GM19452 (cell line): ENCODE measurements around the gene COL9A2.

Experiments used
- ATAC-seq: cut with Tn5 transposase; IDR thresholded peaks from one replicate; pipeline ENCODE4 v1.9.1; 2021; ENCODE audit not compliant: unreplicated experiment

COL9A2 gene

DNA sequence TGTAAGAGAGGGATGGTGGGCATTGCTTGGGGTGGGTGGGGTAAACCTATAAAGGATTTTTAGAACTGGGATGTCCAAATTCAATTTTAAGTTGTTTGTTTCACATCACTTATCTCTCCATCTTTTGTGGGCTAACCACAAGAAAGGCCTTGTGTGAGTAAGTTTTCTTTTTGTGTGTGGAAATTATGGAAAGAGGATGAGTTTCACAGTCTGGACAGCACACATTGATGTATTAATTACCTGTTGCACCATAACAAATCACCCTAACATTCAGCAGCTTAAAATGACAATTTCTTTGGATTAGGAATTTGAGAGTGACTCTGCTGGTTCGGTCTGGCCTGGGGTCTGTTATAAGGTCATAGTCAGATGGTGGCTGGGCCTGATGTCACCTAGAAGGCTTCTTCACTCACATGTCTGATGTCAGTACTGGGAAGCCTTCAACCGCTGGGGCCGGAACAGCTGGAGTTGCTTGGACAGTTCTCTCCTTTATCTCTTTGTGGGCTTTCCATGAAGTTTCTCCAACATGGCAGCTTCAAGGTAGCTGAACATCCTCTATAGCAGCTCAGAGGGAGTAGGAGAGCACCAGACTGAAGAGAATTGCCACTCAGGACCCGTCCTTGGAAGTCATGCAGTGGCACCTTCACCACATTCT is 2.0 kb upstream of the COL9A2 start:
- no peak for ATAC-seq

DNA sequence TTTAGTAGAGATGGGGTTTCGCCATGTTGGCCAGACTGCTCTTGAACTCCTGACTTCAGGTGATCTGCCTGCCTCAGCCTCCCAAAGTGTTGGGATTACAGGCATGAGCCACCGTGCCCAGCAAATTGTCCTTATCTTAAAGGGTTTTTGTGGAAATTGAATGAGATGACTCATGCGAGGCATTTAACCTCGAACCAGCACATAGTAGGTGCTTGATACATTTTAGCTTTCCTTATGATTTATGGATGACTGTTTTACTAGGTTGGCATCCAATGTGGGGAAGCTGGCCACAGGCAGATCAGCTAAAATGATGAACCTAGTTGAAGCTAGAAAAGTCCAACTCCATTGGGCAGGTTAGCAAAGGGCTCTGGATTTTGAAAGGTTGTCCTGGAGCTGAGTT is 1.4 kb upstream of the COL9A2 start:
- no peak for ATAC-seq

DNA sequence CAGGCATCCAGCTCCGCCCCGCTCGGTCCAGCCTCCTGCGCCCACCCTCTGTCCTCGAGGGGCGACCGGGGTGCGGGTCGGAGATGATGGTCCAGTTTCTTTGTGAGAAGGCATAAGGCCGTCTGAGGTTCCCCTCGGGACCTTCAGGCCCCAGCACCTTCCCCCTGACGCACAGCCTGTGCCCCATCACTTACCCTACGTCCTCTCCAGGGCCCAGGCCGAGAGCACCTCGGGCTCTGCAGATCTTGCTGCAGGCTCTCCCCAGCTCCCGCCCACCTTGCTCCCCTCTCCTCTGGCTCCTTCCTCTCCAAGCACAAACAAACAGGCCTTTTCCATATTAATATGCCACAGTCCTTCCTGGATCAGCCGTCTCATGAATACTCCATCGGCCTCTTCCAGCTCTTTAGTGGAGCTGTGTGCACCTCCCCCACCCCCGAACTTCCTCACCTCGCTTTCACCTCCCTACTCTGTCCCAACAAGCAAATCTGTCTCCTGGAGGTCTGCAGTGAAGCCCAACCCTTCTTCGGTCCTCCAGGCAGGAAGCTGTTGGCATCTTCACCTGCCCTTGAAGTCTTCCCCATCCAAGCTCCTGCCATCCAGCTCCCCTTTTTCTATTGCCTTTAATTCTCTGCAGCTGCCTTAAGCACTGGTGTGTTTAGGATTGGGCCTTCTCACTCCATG is 448 bp upstream of the COL9A2 start:
- no peak for ATAC-seq

DNA sequence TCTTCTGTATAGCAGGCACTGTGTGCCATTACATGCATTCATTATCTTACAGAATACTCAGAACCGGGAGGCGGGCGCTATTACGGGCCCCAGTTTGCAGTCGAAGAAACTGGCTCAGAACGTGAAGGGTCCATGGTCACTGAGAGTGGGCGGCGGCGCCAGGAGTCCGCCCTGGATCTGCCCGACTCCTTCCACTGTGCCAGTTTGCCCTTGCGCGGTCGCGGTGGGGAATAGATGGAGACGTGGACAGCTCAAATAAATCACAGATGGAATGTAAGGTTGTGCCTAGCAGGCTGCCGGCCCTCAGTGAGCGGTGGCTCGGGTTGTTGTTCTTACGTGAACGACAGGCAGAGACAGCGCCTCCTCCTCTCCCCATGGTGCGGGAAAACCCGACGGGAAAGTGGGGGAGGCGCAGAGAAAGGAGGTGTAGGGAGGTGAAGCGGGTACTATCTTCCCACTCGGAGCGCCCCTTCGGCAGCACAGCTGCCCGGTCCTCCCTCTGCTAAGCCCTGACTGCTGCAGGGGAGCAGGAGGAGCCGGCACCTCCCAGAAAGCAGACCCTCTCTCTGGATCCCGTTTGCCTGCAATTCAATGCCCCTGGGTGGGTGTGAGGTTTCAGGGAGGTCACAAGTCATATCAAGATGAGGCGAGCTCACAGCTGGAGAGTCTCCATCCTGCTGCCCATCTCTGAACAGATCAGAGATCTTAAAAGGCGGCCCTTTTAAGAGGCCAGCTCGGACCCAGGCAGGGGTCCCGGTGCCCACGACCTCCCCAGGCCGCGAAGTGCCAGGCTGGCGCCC is 1.1 kb downstream of the COL9A2 start:
- no peak for ATAC-seq

DNA sequence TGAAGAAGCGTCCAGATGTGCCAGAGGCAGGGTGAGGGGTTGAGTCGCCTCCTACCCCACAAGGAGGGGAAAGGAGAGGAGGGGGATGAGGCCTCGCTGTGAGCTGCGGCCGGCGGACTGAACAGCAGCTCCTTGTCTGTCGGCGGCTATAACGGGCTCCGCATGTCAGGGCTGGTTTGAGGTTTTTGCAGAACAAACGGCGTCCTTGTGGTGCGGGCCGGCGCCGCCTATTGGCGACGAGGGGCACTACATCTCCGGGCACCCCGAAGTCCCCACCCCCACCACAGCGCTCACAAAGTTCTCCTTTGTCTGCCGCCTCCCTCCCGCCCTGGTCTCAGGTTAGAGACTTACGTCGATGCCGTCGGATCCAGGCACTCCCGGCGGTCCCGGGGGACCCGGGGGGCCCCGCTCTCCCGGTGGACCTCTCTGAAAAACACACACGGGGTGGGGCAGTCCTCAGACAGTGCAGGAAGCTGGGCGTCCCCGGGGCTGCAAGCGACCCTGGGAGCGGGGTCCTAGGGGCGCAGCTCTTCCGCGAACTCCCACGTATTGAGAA is 1.8 kb downstream of the COL9A2 start:
- no peak for ATAC-seq

DNA sequence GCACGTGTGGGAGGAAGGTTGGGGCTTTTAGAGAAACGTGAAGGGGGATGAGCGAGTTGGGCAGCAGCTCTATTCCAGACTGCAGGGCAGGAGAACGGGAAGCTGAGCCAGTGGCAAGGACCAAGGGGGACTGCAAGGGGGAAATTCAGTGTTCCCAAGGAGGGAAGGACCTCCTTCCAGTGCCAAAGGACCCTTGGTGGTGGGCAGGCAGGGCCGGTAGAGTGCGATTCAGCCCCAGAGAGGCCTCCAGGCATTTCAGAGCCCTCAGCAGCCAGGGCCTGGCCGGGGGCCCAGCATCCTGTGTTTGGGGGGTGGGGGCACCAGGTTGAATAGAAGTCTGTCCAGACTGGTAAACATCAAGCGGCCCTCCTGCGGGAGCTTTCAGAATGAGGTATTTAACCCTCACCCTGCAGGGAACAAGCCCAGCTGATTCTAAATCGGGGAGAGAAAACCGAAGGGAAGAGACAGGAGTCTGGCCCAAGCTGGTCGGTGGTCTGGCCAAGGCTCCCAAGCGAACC is 2.3 kb downstream of the COL9A2 start:
- ATAC-seq: no peak

DNA sequence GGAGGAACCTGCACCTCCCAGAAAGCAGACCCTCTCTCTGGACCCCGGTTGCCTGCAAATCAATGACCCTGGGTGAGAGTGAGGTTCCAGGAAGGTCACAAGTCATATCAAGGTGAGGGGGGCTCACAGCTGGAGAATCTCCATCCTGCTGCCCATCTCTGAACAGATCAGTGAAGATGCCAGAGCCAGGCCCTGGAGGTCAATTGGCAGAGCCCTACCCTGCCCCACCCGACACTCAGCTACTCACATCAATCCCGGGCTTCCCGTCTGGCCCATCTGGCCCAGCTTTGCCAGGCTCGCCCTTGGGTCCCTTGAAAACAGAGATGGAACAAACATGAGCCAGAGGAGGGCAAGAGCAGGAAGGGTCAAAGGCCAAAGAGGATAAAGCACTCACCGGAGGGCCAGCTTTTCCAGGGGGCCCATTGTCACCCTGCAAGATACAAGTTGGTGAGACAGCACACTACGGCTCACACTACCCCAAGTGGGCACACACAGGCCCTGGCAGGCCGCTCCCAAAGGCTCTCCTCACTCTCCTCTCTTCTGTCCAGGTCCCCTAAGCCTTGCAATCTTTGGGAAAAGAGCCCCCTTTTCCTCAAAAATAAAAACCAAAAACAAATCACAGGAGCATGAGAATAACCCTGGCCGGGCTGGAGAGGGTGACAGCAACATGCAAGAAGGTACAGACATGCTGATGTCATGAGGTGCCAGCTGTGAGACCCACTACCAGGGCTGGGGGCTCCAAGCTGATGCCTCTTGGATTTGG is 2.9 kb downstream of the COL9A2 start:
- ATAC-seq: no peak

DNA sequence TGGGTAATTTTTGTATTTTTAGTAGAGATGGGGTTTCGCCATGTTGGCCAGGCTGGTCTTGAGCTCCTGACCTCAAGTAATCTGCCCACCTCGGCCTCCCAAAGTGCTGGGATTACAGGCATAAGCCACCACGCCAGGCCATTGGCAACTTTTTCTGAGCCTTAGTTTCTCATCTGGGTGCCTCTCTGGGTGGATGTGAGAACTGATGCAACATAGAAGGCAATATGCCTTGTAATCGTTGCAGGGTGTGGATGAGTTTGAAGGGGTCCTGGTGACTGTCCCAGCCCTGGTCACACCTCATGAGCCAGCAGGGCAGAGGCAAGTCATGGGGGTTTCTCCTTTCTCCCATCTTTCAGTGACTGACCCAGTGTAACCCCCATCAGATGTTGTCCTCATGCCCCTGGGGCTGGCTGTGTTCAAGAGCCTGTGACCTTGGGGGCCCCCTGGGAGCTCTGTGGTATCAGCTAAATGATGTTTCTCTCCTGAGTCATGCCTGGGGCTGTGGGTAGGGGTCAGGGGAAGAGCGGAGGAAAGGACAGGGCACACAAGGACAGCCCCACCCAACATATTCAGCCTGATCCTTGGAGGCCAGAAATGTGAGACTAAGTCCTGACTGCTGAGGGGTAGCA is 3.6 kb downstream of the COL9A2 start:
- ATAC-seq: no peak

DNA sequence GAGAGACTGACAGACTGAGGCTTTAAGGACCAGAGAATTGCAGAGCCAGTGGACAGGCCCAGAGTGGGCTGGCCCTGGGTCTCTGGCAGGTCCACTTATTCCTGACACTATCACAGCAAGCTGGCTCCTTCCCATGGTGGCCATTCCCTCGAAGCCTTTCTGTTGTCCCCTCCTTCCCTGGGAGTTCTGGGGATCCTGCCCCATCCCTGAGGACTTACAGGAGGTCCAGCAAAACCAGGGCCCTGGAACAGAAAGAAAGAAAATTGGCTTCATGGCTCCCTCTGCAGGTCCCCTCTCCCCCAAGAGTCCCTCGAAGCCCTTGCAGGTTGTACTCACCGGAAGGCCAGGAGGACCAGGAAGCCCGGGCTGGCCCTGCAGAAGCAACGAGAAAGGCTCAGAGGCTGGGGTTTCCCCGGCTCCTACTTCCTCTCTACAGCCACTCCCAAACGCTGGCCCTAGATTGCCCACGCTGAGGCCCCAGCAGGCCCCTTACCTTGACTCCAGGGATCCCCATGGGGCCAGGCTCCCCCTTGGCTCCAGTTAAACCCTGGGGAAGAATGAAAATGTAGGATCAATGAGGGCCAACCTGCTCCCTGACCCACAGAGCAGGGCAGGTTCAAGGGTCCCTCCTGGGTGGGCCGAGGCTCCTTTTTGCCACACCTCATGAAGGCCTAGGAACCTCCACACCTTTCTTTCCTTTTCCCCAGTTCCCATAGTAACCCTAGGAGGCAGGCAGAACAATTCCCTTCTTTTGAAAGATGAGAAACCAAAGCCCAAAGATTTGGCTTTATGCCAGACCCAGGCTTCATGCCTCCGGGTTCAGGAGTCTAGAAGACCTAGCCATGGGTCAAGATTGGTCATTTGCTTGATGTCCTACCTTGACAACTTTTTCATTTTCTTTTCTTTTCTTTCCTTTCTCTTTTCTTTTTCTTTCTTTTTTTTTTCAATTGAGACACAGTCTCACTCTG is 4.6 kb downstream of the COL9A2 start:
- no peak for ATAC-seq

DNA sequence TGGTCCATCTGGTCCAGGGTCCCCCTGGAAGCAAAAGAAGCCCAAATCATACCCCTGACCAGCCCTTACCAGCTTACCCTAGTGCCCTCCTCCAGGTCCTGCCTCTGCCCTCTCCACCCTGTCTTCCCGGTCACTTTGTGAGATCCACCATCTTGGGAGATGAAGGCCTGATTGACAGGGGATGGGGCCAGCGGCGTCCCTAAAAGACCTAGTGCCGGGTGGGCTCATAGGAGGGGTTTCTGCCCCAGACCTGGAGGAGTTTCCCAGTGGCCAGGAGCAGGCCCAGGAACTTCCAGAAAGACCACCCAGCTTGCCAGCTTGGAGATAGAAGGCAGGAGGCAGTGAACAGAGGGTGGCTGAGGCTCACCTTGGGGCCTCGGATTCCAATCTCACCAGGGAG is 5.4 kb downstream of the COL9A2 start:
- ATAC-seq: no peak

DNA sequence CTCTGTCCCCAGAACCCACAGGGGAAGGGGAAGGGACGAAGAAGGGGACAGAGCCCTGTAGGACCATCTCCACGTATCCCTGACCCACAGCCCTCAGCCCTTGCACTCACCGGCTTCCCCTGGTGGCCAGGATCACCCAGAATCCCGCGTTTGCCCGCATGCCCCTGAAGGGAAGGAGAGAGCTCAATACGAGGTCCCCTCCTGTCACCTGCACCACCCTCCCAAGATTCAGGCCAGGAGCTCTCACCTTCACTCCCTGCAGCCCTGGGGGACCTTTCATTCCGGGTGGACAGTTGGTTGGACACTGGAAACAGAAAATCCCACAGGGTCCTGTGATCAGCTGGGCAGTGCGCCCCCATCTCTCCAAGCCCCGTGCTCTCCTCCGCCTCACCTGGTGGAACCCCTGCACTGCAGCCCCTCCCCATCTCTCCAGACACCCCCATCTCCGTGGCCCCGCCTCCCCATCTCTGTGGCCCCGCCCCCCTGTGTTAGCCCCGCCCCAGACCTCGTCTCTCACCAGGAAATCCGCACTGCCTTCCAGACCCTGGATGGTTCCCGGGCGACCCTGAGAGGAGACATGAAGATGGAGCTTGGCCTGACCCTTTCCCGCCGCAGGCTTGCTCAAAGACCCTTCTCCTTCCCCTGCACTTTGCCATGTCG is 6.0 kb downstream of the COL9A2 start:
- ATAC-seq: no peak

DNA sequence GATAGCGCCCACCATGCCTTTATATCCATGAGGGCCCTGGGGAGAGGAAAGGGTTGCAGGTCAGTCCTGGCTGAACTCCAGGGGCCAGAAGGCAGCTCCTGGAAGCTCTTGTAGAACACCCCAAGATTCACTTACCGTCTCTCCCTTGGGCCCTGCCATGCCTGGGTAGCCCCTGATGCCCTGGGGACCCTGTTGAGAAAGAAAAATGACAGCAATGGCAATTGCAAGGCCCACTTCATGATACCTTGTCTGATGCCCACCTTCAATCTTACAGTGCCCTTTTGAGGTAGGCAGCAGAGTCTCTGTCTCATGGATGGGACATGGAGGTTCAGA is 7.0 kb downstream of the COL9A2 start:
- no peak for ATAC-seq

DNA sequence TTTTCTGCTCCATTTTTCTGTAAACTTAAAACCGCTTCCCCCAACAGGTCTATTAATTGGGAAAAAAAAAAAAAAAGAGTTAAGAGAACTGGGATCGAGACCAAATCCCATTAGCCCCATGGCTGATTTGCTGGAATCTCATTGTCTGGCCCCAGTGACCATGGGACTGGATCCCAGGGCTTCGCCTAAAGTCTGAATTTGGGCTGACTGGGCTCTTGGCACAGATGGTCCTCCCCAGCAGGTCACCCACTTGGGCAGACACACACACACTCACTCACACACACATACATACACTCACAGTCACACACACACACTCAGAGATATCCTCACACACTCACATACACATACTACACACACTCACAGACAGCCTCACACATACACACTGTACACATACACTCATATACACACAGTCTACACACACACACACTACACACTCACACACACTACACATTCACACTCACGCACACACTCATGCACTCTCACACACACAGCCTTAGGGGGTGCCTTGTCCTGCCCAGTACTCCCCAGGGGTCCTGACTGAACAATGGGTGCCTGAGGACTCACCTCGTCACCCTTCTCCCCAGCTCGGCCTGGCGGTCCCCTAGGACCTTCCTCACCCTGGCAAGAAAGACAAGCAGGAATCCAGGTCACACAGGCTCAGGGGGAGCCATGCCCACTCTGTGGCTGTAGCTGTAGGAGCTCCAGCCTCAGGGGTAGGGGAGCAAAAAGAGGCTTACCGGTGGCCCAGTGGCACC is 7.5 kb downstream of the COL9A2 start:
- ATAC-seq: no peak

DNA sequence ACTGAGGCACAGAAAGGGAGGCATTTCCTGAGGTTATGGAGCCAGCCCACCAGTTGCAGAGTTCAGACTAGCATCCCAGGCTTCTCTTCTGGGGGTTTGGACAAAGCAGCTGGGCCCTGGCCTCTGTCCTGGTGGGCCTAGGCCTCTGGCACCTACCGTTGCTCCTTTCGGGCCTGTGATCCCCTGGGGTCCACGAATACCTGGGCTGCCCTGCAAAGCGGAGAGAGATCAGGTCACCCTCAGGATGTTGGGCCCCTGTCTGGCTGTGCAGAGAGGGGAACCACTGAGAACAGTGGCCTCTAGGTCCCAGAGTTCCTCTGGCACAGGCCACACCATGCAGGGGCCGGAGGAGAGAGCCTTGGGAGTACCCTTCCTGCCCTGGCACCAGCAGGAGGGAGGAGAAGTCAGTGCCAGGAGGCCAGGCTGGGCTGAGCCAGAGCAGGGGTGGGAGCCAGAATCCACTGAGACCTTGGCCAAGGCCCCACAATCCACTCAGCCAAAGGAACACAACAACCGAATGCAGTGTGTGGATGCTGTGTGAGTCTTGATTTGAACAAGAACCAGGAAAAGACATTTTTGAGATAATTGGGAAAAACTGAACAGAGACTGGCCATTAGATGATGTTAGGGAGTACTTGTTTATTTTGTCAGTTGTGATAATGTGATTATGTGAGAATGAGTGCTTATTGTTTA is 8.9 kb downstream of the COL9A2 start:
- no peak for ATAC-seq

DNA sequence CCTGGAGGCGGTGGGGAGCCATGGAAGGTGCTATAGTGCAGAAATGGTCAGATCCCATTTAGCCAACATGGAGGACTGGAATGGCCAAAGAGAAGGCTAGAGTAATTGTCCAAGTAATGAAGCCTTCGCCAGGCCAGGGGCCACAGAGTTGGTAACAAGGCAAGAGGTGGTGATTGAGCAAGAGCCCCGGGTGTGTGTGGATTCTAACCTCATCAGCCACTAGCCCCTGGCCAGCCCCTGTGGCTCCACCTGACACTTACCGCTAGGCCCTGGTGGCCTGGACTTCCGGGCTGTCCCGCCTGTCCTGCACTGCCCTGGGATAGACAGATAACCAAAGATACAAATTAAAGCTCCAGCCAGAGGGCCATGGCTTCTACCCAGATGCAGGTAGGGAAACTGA is 9.9 kb downstream of the COL9A2 start:
- no peak for ATAC-seq

DNA sequence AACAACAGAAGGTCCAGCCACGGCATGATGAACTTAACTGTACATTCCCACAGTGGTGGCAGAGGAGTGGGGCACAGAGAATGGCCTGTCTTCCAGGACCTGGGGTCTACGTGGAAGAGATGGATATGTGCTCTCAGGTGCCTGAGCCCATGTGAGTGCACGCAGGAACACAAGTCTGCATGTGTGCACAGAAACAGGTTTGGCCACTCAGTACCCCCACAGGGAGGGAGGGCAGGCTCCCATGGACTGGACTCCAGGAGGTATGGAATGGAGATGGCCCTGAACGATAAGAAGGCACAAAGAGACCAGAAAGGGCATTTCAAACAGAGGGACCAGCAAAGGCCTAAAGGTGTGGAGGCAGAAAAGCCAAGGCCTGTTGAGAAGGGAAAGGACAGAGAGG is 10.8 kb downstream of the COL9A2 start:
- no peak for ATAC-seq

DNA sequence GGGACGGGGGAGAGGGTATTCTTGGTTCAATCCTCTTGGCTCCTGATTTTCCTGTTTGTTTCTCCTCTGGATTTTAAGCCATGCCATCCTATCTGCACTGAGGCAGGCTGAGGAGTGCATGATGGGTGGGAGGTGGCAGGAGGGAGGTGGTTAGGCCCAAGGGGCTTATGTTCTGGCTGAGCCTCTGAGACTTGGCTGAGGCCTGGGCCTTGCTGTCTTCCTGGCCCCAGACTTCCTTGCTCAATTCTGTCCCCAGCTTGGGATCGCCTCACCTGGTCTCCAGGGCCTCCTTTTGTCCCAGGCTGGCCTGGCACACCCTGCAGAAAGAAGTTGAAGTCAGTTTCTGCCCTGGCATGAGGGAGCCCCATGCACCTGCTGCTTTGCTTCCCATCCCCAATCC is 11.2 kb downstream of the COL9A2 start:
- ATAC-seq: no peak

DNA sequence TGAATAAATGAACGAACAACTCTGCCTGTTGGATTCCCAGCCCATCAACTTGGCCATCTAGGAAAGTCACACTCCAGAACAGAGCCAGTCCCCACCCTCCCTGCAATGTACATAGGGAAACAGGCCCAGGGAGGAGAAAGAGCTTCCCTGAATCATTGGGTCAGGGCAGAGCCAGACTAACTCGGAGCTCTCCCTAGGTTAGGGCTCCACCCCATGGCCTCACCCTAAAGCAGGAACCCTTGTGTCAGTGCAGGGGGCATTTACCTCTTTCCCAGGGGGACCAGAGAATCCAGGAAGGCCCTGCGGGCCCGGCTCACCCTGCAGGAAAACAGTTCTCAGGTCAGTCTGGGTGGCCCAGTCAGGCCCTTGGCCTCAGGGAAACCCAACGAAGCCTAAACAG is 11.6 kb downstream of the COL9A2 start:
- ATAC-seq: no peak
